GM19351 (cell line): ENCODE data around the gene PDLIM3.
A peak's percentile ranks its signal among the peaks of the same experiment; 100 is the strongest.
"Not testable (repeated sequence)": the region's sequence is repeated elsewhere in the genome, so short reads cannot be mapped to it uniquely, and the experiment has no call there.

ENCODE experiments used
- ATAC-seq: cut with Tn5 transposase; IDR thresholded peaks from one replicate; pipeline ENCODE4 v1.9.1; 2021; ENCODE audit warnings: mild to moderate bottlenecking, moderate library complexity; ENCODE audit not compliant: unreplicated experiment

PDLIM3 gene

DNA sequence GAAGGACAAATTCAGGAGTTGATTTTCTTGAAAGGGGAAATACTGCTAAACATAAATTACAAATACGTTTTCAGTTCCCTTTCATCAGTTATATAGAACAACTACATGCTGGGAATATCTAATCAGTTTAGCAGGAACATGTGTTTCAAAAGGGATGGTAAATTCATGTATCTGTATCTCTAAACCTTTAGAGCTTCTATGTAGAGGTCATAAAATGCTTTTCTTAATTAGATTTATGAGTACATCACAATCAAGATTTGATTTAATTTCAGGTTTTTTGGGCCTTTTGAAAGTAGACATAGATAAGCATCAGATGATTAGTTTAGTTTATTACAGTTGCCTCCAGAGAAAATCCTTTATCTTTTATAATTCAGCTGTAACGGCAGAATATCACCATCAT lies 12.9 kb downstream of the PDLIM3 start:
- no peak for ATAC-seq

DNA sequence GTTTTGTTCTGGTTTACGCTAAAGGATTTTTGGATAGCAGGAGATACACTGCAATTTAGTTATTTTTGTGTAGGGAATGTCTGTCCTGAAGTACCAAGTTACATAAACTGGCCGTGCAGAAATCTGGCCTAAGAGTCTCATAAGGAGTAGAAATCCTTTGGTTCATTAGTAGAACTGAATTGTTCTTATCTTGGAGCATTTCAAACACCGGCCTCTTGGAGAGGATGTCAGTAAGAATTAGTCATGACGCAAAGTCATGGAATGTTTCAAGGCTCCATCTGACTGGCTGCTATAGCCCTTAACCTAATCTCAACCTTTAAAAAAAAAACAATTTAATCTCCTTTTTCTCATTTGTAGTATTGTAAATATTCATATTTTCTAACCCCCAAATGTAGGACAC lies 15.2 kb downstream of the PDLIM3 start:
- no peak for ATAC-seq

DNA sequence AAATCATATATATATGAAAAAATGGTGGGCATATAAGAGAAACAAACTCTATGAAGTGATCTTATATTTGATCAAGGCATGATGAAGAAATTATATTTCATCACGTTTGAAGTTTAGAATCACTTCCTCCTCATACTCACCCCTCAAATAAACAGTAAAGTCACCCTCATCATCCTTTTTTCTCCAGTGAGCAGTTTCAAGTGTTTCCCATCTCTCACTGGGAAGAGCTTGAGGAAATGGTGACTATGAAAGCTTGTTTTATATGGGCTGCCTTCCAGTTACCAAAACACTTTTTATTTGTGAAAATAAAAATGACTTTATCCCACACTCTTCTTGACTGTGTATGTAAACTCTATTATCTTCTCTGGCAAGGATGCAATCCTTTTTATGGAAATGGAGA lies 16.8 kb downstream of the PDLIM3 start:
- no peak for ATAC-seq

DNA sequence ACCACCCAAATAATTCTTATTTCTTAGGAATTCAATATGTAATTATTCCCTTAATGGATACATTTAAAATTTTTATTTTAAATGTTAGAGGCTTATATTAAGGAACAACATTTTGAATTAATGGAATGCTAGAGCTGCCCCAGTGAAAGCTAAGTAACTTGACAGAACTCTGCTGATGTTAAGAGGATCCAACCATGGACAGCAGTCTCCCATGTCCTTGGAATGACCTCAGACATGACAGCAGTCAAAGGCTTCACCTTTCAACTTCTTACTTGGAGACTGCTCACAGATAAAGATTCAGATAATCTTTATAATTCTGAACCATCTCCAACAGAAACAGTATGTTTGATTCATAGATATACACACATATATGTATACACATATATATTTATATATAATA lies 17.2 kb downstream of the PDLIM3 start:
- no peak for ATAC-seq

DNA sequence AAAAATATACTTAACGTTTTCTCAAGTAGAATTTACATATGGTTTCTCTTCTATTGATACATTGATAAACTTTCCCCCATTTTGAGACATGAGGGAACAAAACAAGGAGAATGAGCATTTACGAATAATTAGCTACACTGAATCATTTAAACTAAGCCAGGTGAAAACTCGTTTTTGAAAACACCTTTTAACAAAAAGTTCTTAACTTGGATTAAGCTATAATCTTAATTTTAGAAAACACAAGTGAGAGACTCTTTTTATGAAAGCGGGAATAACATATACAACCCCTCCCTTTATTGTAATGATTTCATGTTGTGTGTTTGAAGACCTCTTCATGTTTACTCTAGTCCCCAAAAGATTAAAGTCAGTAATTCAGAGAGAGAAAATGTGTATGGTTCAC lies 20.1 kb downstream of the PDLIM3 start:
- no peak for ATAC-seq

DNA sequence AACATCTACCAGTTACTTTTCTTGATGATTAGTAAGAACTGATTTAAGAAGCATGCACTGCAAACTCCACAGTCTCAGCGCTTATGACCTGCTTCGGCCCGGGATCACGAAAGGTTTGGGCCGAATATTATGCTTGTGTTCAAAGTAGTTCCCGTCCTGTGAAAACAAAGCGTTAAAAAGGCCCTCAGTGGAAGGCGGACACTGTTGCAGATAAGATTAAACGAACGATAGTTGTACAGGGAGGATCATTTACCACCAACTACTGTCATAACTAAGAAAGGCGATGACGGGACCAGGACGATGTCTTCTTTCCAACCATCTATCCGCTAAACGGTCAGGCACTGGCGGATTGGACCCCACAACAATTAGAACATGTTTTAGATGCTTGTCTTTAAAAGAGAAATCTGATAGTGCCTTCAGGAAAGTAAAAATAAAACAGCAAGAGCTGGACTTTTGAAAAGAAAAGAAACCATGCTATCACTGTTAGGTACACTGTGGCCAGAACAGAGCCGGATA lies 21.1 kb downstream of the PDLIM3 start:
- ATAC-seq = no peak

DNA sequence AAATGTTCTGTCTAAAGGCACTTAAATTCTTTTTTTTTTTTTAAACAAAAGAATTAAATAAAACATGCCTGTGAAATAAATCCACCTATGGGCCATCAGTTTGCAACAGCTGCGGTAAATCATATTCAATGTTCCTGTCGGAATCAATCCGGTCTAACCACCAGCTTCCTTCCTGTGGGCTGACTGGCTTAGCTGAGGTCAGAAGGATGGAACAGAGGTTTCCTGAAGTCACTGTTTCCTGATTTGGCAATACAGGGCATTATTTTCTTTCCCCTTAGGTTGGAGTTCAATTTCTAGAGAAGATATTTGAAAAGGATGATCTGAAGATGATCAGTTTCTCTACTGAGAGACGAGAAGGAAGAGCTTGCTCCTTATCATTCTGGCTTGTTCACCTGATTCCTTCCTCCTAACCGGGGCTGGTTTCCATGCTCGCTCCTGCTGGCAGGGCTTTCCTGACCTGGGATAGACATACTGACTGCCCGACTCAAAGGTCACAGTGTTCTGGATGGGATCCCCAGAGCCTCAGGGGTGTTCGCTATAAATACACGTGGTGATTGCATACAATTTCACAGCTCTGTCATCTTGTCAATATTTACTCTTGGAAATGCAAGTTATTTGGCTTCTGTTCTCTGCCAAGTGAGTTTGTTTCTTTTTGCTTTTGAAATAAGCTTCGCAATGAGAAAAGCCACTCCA lies 21.7 kb downstream of the PDLIM3 start:
- no peak for ATAC-seq

DNA sequence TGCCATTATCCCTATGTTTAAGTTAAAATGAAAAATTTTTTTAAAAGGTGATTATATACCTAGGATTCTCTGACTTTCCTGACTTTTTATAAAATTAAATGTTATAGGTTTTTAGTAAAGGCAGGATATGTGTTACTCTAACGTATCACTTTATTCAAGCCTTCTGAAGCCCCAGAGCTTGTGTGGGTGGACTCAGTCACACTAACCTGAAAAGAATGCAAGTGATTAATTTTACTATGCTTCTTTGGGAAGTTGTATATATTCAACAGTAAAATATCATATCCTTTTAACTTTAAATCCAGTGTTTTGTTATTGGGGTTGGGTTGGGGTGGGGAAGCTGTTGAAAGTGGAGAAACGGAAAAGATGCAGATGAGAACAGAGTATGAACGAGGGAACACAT lies 22.8 kb downstream of the PDLIM3 start:
- ATAC-seq = no peak

DNA sequence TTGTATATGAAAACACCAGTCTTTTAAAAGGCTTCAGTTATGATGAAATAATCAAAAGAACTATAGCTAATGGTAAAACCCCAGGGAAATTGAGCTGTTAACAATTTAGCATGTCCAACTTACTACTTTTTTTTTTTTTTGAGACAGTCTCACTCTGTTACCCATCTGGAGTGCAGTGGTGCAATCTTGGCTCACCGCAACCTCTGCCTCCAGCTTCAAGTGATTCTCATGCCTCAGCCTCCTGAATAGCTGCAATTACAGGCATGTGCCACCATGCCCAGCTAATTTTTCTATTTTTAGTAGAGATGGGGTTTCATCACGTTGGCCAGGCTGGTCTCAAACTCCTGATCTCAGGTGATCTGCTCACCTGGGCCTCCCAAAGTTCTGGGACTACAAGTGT lies 24.1 kb downstream of the PDLIM3 start:
- ATAC-seq = not testable (repeated sequence)

DNA sequence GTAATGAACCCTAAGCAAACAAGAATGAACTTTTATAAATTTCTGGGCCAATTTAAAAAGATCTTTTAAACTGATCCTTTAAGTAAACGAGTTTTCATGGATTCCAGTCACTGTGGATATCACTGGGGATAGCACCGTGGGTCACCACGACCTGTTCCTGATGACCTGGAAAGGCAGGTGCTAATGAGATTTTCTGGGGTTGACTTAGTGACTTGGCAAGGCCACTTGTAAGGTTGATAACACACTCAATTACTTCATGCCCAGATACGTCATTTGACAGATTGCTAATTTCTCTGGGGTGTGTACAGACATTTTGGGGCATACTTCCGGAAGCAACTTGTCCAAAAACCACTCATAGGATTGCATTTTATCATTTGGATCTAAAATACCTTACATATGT lies 24.5 kb downstream of the PDLIM3 start:
- ATAC-seq = no peak

DNA sequence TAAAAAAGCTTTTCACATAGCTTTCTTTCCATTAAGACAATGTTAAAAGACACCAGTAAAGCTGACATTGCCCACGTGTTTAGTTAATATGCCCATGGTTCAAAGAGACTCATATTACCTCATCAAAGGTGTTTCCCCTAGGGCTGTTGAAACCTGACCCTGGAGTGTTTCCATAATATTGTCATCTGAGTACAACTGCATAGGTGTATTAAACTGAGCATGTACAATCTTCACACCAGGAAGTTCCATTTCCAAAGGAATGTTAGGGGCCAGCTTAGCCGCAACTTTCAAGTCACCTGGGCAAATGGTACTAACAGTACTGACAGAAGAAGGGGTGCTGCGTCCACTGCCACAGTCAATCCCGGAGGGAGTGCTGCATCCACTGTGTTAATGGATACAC lies 27.1 kb downstream of the PDLIM3 start:
- ATAC-seq = peak; percentile 60

DNA sequence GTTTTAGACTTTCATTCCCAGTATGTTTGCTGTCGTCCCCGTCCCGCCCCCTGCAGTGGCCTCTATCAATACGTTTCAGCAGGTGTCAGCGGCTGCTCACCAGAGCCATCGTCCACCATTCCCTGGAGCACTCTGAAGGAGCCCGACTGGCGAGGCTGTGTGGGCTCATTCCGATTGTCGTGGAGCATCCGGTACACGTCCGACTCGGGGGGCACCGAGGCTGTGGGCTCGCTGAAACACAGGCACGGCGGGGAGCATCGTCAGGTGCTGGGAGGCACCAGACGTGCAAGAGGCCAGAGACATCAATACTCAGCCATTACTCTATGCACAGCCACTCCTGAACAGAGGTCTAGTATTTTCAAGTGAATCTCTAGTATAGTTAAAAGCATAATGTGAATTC lies 28.9 kb downstream of the PDLIM3 start:
- no peak for ATAC-seq

DNA sequence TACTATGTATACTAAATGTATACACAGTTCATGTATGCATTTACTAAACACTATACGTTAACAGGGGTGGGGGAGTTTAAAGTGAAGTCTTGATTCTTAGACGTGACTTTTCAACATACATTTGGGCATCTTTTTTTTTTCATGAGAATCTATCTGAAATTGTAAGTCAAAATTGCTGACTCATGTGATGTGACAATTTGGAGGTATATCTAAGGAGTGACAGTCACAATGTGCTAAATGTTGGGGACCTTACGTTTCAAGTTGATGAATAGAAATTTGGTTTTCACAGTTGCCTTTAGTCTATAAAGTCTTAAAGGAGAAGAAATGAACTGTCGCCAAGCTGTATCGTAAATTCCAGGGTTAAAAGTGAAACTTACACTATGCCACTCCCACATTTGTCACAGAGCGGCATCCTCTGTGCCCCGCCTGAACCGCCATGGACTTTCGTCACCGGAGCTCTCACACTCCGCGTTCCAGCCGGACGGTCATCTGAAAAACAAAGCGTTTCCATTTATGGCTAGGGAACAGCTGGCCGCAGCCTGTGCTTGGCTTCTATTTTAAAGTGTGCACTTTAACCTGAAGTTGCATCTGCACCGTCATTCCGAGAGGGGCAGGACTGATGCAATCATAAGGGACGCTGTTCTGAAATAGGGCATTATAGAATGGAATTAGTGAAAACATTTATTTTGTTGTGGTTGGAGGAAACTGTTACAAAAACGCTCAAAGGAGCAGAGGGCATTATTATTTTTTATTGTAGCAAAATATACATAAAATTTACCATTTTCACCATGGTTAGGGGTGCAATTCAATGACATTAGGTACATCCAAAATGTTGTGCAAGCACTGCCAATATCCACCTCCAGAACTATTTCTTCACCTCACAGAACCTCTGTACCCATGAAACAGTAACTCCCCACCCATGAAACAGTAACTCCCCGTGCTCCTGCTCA lies 30.9 kb downstream of the PDLIM3 start:
- ATAC-seq = no peak

DNA sequence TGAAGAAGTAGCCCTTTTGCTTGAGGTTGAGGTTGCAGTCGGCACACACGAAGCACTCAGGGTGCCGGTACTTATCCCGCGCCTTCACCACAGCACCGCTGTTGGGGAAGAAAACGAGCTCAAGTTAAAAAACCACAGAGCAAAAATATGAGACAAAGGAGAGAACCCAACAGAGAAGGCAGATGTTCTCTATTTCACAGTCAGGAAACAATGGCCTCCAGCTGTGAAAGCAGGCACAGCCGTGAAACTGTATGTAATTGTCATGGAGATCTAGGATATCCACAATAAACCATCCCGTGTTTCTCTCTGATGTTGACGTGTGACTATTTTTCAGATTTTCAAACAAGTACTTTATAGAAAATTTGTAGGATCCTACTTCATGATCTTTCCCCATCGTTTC lies 32.9 kb downstream of the PDLIM3 start:
- ATAC-seq = no peak

DNA sequence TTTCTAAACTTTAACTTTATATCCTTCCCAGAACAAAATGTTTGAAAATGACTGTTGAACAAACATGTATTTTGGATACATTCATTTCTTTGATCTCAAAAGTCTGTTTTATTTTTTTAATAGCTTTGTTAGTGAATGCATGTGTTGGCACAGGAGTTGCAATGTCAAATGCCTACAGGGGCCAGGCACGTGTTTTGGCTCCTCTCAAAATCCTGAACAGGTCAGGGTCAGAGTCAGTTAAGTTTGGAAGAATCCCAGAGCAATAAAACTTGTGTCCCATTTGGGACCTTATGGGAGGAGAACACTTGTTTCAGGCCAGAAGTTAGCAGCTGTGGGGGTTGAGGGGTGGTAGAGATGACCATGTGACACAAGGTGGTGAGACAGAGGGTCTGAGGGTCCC lies 34.7 kb downstream of the PDLIM3 start:
- no peak for ATAC-seq

DNA sequence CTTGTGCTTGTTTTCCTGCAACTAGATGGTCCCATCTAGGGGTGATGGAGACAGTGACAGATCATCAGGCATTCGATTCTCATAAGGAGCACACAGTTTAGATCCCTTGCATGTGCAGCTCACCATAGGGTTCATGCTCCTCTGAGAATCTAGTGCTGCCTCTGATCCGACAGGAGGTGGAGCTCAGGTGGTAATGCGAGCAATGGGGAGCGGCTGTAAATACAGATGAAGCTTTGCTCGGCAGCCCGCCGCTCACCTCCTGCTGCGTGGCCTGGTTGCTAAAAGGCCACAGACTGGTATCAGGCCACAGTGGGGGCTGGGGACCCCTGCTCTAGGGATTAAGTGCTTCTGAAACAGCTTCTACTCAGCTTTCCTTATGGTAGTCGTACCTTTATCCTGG lies 35.3 kb downstream of the PDLIM3 start:
- ATAC-seq = no peak

DNA sequence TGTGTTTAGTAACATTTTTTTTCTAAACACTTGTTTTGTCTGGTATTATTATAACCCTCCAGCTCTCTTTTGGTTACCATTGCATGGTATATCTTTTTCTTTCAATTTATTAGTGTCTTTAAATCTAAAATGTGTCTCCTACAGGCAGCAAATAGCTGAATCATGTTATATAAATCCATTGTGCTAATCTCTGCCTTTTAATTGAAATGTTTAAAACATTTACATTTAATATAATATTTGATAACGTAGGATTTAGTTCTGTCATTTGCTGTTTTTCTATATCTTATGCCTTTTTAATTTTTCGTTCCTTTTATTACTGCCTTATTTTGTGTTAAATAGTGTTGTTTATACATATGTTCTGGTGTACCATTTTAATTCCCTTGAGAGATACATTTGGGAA lies 46.7 kb downstream of the PDLIM3 start:
- no peak for ATAC-seq

DNA sequence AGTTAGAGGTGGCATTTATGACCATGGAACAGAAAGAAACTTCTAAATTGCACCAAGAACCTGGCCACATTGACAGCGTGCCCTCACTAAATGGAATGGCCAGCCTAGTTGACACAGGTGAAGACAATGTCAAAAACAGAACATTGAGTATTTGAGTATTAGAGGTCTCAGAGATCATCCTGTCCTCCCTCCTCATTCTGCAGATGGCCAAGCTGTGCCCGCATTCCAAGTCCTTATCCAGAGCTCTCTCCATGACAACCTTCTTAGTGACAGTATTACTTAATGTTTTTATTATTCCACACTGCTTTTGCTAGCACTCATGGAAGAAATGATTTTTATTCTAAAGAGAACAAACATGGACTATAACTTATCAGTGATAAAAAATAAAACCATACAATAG lies 53.9 kb downstream of the PDLIM3 start:
- no peak for ATAC-seq

DNA sequence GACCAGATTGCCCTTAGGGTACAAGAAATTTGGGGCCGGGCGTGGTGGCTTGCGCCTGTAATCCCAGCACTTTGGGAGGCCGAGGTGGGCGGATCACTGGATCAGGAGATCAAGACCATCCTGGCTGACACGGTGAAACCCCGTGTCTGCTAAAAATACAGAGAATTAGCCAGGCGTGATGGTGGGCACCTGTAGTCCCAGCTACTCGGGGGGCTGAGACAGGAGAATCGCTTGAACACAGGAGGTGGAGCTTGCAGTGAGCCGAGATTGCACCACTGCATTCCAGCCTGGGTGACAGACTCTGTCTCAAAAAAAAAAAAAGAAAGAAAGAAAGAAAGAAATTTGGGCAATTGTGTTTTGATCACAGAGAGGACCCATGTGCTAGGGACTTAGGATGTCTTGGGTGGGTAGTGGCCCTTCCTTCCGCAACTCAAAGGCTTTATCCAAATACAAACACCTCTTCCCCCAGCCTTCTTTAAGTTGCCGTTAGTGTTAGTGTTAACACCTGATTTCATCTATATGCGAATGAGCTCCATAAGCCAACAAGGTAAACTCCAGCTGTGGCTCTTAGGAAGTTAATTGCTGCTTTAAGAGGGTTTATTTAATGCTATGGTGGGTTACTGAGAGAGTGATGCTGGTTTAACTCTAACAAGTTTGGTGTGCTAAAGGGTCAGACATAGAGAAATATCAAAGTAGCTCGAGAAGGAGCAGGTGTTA lies 55.1 kb downstream of the PDLIM3 start:
- ATAC-seq = peak; percentile 27

DNA sequence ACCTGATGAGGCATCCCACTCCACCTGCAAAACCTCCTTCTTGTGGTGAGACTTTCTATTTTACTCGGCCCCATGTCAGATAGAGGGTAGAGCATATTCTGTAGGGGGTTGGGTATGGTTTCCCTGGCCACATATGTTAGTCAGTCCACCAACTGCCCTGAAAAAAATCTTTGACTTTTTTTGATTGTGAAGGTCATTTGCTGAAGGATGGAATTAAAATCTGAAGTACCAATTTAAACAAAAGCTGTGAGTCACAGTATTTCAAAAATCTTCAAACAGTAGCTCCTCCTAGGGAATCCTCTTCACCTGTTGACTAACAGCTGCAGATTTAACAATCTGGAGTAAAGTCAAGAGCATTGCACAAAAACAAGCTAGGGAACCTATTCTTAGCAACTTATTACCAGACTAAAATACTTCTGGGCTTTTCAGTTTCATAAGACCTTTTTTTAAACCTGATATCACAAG lies 55.8 kb downstream of the PDLIM3 start:
- ATAC-seq = peak; percentile 95

DNA sequence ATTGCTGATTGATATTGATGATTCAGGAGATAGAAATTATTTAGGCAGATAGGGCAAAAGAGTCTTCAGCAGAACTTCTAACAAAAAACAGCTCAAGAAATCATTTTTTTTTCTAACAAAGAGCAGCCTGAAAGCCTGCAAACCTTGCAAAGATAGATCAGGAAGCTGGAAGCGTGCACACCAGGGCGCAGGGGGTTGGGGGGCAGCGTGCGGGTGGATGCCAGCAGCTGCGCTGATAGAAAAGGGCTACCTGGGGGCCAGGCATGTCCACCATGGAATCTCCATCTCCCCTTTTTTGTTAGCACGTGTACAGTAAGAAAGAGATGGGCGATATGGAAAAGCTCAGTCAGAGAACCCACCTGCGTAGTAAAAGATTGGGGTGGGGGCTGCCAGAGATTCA lies 62.1 kb downstream of the PDLIM3 start:
- no peak for ATAC-seq
